Thyroid gland (tissue), 4 donors: ENCODE data around the gene ANKS1A. TPM values are rescaled to one million over a fixed set of nuclear protein-coding genes. Genes with fewer than 3 reads are reported as not detected.
"Not testable (repeated sequence)": the region's sequence is repeated elsewhere in the genome, so short reads cannot be mapped to it uniquely, and the experiment has no call there.

Source experiments
- DNase-seq, 2 donors: peaks; one replicate each; pipeline ENCODE4 v3.0.0-alpha.2; 2019
- H3K27ac ChIP-seq, 3 donors: fragments of 200-600 bp; sonication (generic); 1 replicate in 2 of 3; 2 replicates in 1 of 3; pipeline ENCODE4 v1.5.1; 2016 to 2019; ENCODE audit warnings: mild to moderate bottlenecking in 1 of 3, moderate library complexity in 1 of 3
- H3K27me3 ChIP-seq: fragments of 200-600 bp; sonication (generic); one replicate; pipeline ENCODE4 v1.5.1; 2019
- H3K36me3 ChIP-seq, 2 donors: fragments of 200-600 bp; sonication (generic); one replicate each; pipeline ENCODE4 v1.5.1; 2016 to 2019
- H3K4me1 ChIP-seq, 2 donors: fragments of 200-600 bp; sonication (generic); one replicate each; pipeline ENCODE4 v1.5.1; 2017 to 2019
- H3K4me3 ChIP-seq, 3 donors: fragments of 200-600 bp; sonication (generic); replicated peaks in 1 of 3; 1 replicate in 2 of 3; 2 replicates in 1 of 3; pipeline ENCODE4 v1.5.1; 2016; ENCODE audit warnings: mild to moderate bottlenecking in 1 of 3
- H3K9me3 ChIP-seq: fragments of 200-600 bp; sonication (generic); one replicate; pipeline ENCODE4 v1.5.1; 2017
- POLR2A ChIP-seq, 2 donors: fragments of 450-650 bp; IDR thresholded peaks; one replicate each; pipeline ENCODE4 v1.6.1; 2017; ENCODE audit warnings: antibody characterized with exemption in 2 of 2, mild to moderate bottlenecking in 2 of 2, moderate library complexity in 1 of 2
- WGBS, 2 donors: methylation state at CpG; one replicate each; pipeline ENCODE4 v1.1.5; 2017; 5-methylcytosine and 5-hydroxymethylcytosine counted together
- intact Hi-C: fragments of 100-400 bp; cut with DNase I; formaldehyde crosslinking; loops from one replicate; pipeline ENCODE4 v1.15.1; 2023
- total RNA-seq, 4 donors: library from RNA; depleted of rRNA; stranded (reverse); fragments of >200 nt; gene quantifications; one replicate each; pipeline ENCODE4 v1.2.3, GENCODE V29; 2016
- TF ChIP-seq, protein P1 (sequence below), 6 experiments: fragments of 200-600 bp in 3 of 6; fragments of 450-650 bp in 3 of 6; sonication (generic) in 3 of 6; IDR thresholded peaks; one replicate each; pipeline ENCODE4 v1.5.1; 2016 to 2019; ENCODE audit warnings: antibody characterized with exemption in 6 of 6, mild to moderate bottlenecking in 2 of 6, inconsistent platforms in 1 of 6, moderate library complexity in 1 of 6

The ANKS1A gene, protein sequence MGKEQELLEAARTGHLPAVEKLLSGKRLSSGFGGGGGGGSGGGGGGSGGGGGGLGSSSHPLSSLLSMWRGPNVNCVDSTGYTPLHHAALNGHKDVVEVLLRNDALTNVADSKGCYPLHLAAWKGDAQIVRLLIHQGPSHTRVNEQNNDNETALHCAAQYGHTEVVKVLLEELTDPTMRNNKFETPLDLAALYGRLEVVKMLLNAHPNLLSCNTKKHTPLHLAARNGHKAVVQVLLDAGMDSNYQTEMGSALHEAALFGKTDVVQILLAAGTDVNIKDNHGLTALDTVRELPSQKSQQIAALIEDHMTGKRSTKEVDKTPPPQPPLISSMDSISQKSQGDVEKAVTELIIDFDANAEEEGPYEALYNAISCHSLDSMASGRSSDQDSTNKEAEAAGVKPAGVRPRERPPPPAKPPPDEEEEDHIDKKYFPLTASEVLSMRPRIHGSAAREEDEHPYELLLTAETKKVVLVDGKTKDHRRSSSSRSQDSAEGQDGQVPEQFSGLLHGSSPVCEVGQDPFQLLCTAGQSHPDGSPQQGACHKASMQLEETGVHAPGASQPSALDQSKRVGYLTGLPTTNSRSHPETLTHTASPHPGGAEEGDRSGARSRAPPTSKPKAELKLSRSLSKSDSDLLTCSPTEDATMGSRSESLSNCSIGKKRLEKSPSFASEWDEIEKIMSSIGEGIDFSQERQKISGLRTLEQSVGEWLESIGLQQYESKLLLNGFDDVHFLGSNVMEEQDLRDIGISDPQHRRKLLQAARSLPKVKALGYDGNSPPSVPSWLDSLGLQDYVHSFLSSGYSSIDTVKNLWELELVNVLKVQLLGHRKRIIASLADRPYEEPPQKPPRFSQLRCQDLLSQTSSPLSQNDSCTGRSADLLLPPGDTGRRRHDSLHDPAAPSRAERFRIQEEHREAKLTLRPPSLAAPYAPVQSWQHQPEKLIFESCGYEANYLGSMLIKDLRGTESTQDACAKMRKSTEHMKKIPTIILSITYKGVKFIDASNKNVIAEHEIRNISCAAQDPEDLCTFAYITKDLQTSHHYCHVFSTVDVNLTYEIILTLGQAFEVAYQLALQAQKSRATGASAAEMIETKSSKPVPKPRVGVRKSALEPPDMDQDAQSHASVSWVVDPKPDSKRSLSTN
- total RNA-seq, result 10 to 100 TPM; 29.9 to 43.8 (median 34.4) TPM

DNA sequence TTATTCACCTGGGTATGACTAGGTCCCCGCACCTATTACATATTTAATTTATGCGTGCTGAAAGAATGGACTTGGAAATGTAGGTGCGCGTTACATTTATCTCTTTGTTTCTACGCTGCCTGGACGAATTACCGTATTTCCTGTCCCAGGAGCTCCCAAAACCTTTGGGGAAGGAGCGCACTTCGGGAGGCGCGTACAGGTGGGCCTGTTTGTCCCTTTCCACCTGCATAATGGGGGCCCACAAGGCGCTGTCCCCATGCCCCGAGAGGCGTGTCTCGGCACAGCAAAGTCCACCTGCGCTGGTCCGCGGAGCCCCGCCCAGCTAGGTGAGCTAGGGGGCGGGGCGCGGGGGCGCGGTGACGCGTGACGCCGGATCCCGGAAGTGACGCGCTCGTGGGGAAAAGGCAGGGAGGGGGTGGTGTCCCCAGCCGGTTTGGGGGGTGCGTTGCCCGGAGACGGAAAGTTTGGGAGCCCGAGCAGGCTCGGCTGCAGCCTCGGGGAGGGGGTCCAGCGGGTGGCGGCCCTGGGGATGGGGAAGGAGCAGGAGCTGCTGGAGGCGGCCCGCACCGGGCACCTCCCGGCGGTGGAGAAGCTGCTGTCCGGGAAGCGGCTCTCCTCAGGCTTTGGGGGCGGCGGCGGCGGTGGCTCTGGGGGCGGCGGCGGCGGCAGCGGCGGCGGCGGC is at the start of gene ANKS1A:
ANKS1A (plus strand) TSS at position 382 of the 682 bp plus-strand sequence; CDS start at position 530, 148 bp downstream.
- peaks cover 19 to 59% of the 10 kb centered on the region in 2 donors for H3K4me1 ChIP-seq
- TF ChIP-seq, protein P1, sequence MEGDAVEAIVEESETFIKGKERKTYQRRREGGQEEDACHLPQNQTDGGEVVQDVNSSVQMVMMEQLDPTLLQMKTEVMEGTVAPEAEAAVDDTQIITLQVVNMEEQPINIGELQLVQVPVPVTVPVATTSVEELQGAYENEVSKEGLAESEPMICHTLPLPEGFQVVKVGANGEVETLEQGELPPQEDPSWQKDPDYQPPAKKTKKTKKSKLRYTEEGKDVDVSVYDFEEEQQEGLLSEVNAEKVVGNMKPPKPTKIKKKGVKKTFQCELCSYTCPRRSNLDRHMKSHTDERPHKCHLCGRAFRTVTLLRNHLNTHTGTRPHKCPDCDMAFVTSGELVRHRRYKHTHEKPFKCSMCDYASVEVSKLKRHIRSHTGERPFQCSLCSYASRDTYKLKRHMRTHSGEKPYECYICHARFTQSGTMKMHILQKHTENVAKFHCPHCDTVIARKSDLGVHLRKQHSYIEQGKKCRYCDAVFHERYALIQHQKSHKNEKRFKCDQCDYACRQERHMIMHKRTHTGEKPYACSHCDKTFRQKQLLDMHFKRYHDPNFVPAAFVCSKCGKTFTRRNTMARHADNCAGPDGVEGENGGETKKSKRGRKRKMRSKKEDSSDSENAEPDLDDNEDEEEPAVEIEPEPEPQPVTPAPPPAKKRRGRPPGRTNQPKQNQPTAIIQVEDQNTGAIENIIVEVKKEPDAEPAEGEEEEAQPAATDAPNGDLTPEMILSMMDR (IDR thresholded peaks at IDR 0.05), result peak in 1 of 6 experiments; percentile 1
- TF ChIP-seq POLR2A (IDR thresholded peaks at IDR 0.05), result peak in 1 of 2 donors; percentile 86

DNA sequence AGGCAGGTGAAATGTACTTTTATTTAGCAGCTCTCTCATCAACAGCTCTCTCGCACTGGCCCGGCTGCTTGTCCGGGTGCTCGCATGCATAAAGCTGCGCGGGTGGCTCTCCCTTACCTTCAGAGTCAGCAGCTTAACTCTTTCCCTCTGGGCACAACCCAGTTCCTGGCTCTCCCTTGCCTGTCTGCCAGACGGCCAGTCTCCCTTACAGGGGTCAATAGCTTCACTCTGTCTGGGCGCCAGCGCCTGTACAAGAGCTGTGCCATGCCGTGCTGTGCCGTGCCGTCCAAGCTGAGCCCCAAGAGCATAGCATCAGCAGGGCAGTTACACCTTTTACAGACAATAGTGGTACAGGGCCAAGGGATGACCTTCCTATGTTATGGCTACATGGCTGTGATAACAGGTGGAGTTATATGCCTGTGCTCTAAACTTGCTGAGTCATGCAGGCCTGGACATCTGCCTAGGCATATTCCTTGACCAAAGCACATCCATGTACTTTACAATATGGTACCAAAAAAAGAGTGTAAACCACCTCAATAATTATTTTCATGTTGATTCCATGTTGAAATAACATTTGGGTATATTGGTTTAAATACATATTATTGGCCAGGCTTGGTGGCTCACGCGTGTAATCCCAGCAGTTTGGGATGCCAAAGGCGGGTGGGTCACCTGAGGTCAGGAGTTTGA is 49.2 kb upstream of the ANKS1A start:
- no peaks in the 10 kb centered on the region for H3K27me3 ChIP-seq
- intact Hi-C loops, result no loop called here
- WGBS, 2 donors, result 93 to 99% methylated on average over 12 to 15 of the region's 15 CpGs
- TF ChIP-seq, protein P1 (IDR thresholded peaks at IDR 0.05), result no peak
- no peaks in the 10 kb centered on the region for H3K9me3 ChIP-seq
- no peak overlapping the region for H3K27ac ChIP-seq
- no peak for DNase-seq
- H3K4me3 ChIP-seq, result no peak overlapping the region
- peaks cover 16 to 17% of the 10 kb centered on the region in 2 donors for H3K36me3 ChIP-seq
- H3K4me1 ChIP-seq, result no peaks in the 10 kb centered on the region

More for the DNA sequence above, at the start of gene ANKS1A:
- peak; percentile 83 to 89 for DNase-seq
- intact Hi-C loops, result loop anchor here (5.0 to 10.0 kb wide), 2 partner anchors 97 to 124 kb away; partner anchors contain the start of gene BLTP3A
- H3K9me3 ChIP-seq, result no peaks in the 10 kb centered on the region
- H3K27me3 ChIP-seq, result no peaks in the 10 kb centered on the region
- H3K4me3 ChIP-seq, result peak within 1 kb of the TSS; percentile 30 to 91 (median 79)
- peak within 1 kb of the TSS; percentile 31 to 87 (median 66) for H3K27ac ChIP-seq
- no peaks in the 10 kb centered on the region for H3K36me3 ChIP-seq
- 0% methylated on average over 19 to 25 of the region's 60 CpGs for WGBS, 2 donors

DNA sequence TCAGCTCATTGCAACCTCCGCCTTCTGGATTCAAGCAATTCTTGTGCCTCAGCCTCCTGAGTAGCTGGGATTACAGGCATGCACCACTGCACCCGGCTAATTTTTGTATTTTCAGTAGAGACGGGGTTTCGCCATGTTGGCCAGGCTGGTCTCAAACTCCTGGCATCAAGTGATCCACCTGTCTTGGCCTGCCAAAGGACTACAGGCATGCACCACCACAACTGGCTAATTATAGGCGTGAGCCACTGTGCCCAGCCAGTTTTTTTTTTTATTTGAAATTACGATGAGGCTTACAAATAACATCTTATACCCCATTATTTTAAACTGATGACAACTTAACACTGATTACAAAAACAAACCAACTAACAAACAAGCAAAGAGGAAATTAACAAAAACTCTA is 40.0 kb upstream of the ANKS1A start:
- H3K4me3 ChIP-seq, H3K27me3 ChIP-seq, H3K9me3 ChIP-seq, DNase-seq, H3K27ac ChIP-seq, intact Hi-C loops, H3K36me3 ChIP-seq, H3K4me1 ChIP-seq: not testable (repeated sequence)
- WGBS, 2 donors, result 91 to 94% methylated on average over 6 of the region's 6 CpGs

DNA sequence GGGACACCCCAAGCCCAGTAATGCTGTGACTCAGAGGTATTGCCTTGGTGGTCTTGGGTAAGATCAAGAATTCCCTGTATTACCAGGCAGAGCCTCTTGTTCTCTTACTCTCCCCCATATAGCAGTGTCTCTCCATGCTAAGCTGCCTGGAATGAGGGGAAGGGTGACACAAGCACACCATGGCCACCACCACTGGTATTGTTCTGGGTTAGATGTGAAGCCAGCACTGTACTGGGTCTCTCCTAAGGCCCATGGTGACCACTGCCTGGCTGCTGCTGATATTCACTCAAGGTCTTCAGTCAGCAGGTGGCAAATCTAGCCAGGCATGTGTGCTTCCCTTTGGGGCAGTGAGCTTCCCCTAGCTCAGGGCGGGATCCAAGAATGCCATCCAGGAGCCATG is 37.7 kb upstream of the ANKS1A start:
- WGBS, 2 donors, result 100% methylated on average over 1 of the region's 1 CpG; no CpG with 5 or more reads in 1 of the 2 donors
- Histone ChIP-seq H3K27ac (no peak overlapping the region), H3K9me3 (no peaks in the 10 kb centered on the region), H3K36me3 (peaks cover 5 to 12% of the 10 kb centered on the region in 2 donors), H3K4me3 (no peak overlapping the region), H3K27me3 (no peaks in the 10 kb centered on the region), H3K4me1 (no peaks in the 10 kb centered on the region)
- no peak for DNase-seq
- no peak for TF ChIP-seq POLR2A (IDR thresholded peaks at IDR 0.05)
- TF ChIP-seq, protein P1 (IDR thresholded peaks at IDR 0.05), result no peak
- intact Hi-C loops, result no loop called here
